NCI-H1694 treated with DMSO at 0.1 percent for 48 hours (cell line): ENCODE measurements around the gene ATP13A1.
A peak's percentile ranks its signal among the peaks of the same experiment; 100 is the strongest.

ENCODE experiments used
- DNase-seq: peaks from one replicate; lab custom pipeline; 2025; lab: John Stamatoyannopoulos, UW

ATP13A1 gene

DNA sequence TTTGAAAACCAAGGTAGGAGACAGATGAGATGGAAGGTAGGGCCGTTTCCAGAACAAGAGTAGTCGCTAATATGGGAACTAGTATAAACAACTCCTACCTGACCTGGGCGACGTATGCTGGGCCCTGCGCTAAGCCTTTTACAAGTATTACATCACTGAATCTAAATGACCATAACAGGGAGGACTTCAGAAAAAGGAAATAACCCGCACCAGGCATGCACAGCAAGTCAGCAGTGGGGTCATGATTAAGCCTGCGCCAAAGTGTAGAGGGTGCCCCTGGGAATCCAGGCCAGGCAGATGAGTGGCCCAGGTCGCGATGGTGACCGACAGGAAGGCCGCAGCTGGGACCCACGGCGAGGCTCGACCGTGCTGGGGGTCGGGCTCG is 613 bp downstream of the ATP13A1 start:
- no peak for DNase-seq

DNA sequence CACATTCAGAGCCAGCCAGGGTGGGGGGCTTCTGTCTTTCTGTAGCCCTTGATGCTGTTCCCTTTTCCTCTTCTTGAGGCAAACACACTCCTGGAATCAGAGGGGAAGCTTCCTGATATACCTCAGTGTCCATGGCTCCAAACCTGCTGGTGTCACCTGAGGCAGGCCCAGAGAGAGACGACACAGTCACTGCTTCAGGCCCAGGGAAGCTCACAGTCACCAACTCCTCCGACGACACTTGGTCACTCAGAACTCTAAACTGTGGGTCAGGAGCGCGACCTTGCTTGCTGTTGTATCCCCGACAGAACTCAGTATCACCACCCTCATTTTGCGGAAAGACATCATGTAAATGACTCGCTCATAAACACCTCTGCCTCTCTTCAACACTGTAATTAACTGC is 1.1 kb downstream of the ATP13A1 start:
- DNase-seq, result no peak

DNA sequence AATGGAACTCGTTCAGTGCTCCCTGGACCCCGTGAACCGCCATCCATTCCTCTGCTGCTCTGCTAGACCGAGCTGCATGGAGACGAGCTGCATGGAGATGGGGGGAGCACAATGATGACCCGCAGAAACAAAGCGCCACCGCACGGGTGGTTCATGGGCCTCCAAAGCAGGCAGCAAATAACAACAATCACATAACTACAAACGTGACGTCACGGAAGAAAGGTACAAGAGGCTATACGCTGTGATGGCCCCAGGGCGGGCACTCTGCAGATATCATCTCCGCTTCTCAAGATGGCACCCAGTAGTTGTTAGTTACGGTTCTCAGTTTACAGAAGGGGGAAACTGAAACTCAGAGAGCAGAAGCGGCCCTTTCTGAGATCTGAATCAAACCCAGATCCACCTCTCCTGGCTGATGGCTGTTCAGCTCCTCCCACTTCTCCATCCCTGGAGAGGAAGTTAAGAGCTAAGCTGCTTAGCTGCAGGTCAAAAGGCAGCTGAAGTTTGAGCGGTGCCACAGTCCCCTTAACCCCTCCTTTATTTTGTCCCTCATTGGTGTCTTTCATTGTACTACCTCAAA is 1.7 kb downstream of the ATP13A1 start:
- no peak for DNase-seq

DNA sequence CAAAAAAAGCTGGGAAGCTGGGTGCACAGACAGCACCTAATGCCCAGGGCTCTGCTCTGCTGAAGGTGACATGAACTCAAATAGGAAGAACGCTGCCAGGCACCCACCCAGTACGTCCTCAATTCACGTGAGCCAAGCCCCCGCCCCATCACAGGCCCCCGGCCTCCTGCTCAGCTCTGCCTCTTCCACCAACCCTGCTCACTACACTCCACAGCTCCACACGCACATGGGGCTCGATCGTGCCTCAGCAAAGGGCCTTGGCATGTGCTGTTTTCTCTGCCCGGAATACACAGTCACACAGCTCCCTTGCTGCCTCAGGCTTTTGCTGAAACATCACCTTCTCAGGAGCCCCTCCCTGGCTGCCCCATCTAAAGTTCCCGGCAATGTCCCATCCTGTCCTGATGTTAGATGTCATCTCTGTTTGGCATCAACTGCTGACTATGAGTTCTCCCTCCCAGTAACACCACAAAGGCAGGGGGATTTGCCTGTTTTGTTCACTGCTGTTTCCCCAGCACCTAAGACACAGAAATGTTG is 2.3 kb downstream of the ATP13A1 start:
- DNase-seq, result no peak

DNA sequence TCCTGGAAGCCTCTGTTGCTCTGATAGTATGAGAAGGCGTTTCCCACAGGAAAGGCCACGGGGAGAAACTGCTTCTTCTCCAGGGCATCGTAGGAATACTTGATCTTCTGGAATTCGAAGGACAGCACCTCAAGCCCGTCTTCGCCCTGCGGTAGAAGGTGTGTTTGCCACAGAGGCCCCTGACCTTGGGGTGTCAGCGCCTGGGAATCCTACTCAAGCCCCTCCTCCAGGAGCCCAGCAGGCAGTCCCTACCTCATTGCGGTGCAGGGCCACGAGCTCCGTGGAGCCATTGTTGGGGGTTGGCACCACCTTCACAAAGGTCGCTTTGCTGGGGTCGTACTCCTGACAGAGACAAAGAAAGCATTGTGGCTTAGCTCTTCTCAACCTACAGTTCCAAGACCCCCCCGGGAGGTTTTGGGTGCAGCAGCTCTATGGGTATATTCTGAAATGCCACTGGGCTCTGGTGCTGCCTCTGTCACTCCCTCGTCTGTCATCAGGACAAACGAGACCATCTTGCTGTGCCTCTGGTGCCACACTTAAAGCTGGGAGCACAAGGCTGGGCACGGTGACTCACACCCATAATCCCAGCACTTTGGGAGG is 3.7 kb downstream of the ATP13A1 start:
- DNase-seq, result no peak

DNA sequence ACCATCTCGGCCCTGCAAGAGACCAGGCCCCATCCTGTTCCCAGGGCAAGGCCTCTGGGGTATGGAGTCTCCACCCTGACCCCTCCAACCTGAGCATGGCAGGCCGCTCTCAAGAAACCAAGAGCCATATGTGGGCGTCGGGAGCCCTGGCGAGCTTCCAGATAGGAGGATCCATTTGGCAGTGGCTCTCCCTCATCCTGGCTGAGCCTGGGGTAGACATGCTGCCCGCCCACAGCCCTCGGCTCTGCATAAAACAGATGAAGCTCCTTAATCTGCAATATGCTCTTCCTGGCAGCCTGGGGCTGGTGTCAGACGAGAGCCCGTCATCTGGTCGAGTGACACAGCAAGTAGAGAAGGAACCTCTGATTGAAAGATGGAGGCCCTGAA is 6.1 kb downstream of the ATP13A1 start:
- DNase-seq, result peak; percentile 95

DNA sequence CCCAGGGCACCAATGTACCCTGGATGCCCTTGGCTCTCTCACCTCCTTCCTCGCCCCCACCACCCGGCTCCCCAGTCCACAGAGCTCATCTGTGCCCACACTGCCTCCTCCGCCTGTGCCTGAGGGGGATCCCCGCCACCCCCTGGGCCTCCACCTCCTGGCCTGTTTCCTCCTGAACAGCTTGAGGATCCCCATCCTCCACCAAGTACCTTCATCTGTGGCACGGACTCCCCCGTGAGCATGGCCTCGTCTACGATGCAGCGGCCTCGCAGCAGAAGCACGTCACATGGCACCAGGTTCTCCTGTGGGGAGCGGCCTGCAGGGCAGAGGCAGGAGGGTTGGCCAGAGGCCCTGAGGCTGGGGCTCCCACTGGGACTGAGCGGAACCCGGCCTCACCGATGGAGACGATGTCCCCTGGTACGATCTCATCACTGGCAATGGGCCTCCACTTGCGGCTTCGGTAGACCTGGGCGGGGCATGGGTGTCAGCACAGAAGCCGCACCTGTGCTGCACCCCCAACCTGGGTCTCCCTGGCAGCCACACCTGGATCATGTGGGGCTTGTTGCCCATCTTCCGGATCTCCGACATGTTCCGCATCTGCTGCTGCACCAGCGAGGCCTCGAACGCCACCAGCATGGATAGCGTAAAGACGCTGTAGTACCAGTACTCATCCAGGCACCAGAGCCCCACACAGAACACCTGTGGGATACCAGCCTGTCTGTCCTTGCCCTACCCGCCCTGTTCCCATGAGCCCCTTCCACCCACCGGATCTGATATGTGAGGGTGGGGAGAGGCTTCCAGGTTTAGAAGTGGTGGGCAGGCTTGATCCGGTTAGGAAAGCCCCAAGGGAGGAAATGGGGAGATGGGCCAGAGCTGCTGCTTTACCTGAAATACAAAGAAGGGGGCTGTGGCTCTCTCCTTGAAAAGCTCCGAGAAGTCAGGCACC is 6.8 kb downstream of the ATP13A1 start:
- DNase-seq, result no peak

DNA sequence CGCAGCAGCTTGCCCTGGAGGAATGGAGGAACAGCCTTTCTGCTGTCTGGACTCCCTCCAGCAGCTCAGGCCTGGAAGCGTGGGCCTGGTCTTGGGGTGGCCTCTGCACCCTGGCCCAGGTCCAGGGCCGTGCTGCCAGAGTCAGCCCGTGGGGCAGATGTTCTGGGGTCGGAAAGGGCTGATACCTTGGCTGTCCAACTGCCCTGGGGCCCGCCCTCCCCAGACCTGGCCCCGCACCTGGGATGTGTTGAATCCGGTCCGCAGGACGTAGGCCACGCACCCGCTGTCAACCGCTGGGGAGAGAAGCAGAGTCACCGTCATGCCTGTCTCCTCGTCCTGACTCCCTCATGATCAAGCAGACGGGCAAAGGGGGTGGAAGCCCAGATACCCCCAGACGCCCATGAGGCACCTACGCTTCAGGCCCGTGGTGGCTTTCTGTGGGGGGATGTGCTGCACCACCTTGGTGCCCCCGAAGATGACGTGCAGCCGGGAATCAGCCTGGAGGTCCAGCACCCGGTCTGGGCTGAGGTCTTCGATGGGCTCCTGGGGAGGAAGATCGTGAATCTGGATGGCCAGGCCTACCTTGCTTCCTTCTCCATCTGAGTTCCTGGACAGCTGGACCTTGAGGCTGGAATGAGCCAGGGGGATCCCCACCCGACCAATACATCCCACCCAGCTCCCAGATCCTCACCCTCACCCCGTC is 7.7 kb downstream of the ATP13A1 start:
- no peak for DNase-seq

DNA sequence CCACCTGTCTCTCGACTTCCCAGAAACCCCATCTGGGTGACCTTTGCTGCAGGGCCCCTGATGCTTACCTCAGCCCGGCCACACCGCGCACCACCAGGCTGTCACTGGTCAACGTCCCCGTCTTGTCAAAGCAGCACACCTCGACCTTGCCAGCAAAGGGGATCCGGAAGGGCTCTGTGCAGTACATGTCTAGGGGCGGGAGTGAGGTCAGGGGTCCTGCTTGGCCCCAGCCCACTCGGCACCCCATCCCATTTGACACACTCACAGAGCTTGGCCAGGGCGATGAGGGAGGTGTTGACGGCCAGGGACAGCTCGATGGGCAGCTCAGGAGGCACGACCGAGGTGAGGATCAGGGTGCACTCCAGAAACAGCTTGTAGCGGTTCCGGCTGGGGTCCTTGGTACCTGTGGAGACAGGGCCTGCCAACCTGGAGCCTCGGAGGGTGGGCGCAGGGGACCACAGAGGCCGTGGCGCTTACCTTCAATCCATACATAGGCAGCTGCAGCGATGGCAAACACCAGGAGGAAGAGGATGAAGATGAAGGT is 8.4 kb downstream of the ATP13A1 start:
- no peak for DNase-seq

DNA sequence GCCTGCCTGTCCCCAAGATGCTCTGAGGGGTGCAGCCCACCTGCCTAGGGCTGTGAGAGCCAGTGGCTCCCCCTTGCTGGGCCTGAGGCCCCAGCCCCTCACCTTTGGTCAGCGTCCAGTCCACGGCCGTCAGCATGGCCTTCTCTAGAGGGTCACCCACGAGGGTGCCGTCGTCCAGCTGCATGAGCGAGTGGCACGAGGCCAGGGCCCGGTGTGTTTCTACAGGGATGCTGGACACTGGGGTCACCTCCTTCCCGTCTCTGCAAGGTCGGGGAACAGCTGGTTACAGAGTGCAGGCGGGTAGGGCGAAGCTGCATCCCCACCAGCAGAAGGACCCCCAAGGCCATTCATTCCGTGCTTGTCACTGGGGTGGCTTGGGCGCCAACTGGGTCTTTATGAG is 9.0 kb downstream of the ATP13A1 start:
- no peak for DNase-seq

DNA sequence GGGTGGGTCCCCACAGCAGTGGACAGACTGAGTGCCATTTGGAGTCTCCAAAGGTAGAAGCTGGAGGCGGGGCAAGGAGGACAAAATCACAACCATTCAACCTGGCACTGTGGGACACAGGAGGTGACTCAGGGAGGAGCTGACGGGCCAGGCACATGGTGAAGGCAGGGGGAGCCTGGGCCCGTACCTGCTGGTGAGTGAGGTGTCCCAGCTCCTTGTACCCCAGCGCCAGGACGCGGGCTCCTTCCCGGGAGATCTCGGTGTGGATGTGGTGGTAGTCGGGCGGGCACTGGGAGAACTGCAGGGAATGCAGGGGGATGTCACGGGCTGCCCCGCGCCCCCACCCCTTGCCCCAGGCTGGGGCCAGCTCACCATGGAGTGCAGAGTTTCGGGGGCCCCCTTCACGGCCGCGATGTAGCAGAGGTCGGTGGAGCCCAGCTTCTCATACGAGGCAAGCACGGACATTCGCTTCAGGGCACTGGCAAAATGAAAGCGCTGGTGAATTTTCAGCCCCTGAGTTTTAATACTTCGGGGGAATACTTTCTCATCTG is 9.8 kb downstream of the ATP13A1 start:
- DNase-seq, result no peak

DNA sequence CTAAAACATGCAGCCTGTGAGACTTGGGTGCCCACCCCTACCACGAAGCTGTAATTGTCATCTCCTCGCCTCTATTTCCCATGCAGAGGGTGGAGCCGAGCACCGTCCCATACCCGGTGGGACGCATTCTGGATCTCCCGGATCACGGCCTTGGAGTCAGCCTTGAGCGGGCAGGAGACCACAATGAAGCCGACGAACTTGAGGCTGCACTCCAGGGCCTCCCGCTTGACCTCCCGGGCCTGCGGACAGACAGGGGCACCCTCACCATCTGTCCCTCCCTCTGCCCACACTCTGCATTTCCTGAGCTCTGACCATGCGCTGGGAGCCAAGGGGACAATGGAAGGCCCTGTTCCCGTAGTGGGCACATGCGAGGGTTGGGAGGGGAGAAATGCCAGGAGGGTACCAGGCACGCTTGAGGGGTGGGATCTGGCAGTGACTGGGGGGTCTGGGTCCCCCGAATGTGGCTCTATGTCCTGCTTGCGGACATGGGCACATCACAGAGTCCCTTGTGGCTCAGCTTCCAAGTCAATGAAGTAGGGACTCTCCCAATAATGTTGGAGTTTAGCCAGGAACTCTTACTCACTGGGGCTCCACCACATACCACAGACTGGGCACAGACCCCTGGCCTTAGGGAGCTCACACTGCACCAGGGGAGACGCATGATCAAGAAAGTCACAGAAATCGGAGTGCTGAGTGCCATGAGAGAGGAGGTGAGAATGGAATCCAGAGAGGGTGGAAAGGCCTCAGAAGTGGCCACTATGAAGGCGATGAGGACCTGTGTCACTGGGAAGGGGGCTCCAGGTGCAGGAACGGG is 10.8 kb downstream of the ATP13A1 start:
- no peak for DNase-seq

DNA sequence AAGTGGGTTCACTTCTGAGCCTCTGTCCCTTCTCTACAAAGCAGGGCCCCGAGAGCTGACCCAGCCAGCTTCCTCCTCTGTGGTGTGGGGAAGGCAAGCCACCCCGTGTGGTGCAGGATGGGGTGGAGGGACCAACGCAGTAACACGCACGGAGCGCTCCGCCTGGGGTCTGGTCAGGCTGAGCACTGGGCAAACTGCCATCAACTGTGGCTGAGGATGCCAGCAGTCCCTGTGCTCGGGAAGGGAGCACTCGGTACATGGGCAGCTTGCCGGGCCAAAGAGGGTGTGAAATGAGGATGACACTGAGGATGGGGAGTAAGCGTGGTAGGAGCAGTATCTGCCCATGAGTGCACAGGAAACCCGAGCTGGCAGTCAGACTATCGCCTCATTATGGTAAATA is 12.4 kb downstream of the ATP13A1 start:
- DNase-seq, result no peak

DNA sequence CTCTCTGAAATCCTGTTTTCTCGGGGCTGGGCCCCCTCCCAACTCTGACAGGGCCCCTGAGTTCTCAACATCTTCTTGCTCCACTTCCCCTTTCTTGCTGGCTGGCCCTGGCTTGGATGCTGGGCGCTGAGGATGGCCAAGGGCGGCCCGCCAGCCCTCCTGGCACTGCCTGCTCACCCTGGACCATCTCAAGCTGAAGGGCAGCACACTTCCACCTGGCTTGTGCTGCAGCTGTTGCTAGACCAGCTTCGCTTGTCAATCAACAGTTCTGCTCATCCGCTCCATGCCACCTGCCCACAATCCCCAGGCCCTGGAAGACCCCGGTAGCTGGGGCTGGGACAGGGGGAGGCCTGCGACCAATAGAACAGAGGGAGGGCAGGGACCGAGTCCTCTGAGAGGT is 13.1 kb downstream of the ATP13A1 start:
- DNase-seq, result no peak

DNA sequence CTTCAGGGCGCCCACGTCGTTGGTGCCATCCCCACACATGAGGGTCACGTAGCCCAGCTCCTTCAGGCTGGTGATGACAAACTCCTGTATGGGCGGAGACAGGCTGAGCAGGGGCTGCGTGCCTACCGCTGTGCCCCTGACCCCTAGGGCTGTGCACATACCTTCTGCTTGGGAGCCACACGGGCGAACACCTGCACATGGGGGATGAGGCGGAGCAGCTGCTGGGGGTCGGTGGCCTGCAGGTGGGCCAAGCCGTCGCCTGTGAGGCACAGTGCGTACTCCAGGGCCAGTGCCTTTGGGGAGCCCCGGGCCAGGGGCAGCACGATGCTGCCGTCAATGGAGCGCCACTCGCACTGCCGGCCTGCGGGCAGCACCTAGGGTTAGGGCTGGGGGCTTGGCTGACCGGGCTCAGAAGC is 13.9 kb downstream of the ATP13A1 start:
- no peak for DNase-seq

DNA sequence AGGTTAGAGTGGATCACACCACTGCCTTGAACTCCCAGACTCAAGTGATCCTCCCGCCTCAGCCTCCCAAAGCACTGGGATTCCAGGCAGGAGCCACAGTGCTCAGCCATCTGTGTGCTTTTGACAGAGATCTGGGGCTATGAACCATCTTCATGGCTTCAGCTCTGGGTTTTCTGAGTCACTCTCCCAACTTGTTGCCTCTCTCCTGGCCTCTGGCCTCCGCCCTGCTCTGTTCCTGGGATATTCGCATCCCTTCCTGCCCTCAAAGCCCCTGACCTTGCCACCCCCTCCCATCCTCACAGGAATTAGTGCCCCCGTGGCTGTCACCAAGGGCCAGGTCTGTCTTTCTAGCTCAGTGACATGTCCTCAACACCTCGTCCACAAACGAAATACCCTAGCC is 14.3 kb downstream of the ATP13A1 start:
- DNase-seq, result no peak

DNA sequence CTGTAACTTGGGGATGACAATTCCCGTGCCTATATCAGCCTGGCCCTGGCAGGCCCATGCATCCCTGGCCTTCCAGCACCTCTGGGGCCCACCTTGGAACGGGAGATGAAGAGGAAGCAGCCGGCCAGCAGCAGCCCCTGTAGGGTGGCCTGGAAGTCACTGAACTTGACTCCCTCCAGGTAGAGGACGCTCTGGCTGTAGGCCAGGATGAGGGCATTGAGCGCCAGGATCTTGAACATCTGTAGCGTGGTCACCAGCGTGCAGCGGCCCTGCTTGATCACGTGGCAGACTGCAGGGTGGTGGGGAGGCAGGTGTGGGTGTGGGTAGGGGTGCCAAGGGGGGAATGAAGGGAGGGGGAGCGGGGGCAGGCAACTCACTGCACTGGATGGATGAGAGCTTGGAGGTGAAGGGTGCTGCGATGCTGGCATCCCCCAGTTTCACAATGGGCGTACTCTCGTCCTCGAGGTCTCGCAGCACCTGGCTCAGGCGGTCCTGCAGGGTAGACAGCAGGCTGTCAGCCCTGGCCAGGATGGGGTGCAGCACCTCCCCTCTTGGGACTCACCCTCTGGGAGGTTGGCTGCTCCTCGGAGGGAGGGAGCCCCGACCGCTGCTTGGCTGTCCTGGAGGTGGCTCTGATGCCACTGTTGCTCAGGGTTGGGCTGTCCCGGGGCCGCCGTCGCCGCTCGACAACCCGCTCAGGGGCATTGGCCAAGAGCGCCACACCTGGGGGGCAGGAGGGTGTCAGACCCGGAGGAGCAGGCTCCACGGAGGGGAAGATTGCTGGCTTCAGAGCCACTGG is 16.2 kb downstream of the ATP13A1 start:
- no peak for DNase-seq

DNA sequence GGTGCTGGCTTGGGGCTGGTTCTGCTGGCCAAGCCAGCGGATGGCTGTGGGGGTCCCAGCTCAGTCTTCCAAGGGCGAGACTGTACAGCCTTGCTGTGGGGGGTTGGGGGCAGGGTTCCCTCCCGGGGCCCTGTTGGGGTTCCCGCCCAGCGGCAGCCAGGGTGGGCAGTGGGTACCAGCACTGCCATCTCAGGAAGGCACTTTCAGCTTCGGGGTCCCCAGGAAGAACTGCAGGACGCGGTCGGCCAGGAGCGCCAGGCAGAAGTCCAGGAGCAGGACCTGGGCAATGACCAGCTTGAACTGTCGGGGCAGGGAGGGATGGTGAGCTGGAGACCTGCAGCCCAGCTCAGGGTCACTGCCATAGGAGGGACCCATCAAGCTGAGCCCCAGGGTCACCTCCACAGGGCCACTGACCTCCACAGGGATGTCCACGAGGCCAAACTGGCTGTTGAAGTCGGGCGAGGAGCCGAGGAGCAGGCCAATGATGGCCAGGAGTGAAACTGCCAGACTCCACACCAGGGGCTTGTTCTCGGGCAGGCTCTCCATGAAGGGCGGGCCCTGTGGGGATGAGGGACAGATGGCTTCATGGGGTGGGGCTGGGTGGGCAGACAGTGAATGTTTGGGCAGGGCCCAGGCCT is 18.1 kb downstream of the ATP13A1 start:
- no peak for DNase-seq

DNA sequence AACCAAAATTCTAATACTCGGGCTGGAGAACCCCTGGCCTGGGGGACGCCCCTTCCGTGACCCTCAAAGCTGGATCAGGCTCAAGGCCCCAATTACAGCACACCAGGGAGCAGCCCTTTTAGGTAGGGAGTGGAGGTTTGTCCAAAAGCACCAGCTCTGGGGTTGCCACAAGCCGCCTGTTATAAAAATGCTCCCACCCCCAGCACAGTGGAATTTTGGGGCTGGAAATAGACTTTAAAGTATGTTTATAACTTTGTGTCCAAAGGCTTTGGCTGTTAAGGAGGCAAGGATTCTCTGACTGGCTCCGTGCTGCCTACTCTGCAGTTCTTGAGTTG is 19.5 kb downstream of the ATP13A1 start:
- no peak for DNase-seq
